ENCODE measurements around the gene CDH4.

- no peak for TF ChIP-seq ARNTL (CRISPR knock-in tag; IDR thresholded peaks at IDR 0.05)
- TF ChIP-seq, protein P1, sequence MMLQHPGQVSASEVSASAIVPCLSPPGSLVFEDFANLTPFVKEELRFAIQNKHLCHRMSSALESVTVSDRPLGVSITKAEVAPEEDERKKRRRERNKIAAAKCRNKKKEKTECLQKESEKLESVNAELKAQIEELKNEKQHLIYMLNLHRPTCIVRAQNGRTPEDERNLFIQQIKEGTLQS (CRISPR knock-in tag; IDR thresholded peaks at IDR 0.05): no peak
Observed at GRCh38 chr20:61522498-61523090, 270.5 kb downstream of the CDH4 start.

Measured in HepG2 (cell line).